Uterus (tissue), 4 donors: Measurements from ENCODE around the gene FAIM2. TPM values are rescaled to one million over a fixed set of nuclear protein-coding genes. Genes with fewer than 3 reads are reported as not detected.

Experiments used
- DNase-seq, 2 donors: peaks; one replicate each; pipeline ENCODE4 v3.0.0-alpha.2; 2019 to 2020
- H3K27ac ChIP-seq, 2 donors: fragments of 200-600 bp; sonication (generic); 1 replicate in 1 of 2; 2 replicates in 1 of 2; pipeline ENCODE4 v1.5.1; 2016 to 2018
- H3K27me3 ChIP-seq, 2 donors: fragments of 200-600 bp; sonication (generic); one replicate each; pipeline ENCODE4 v1.5.1; 2018 to 2019; ENCODE audit warnings: control low read depth in 1 of 2
- H3K36me3 ChIP-seq, 2 donors: fragments of 200-600 bp; sonication (generic); one replicate each; pipeline ENCODE4 v1.5.1; 2019; ENCODE audit warnings: control low read depth in 1 of 2
- H3K4me1 ChIP-seq, 2 donors: fragments of 200-600 bp; sonication (generic); one replicate each; pipeline ENCODE4 v1.5.1; 2018 to 2019; ENCODE audit warnings: control low read depth in 1 of 2
- H3K4me3 ChIP-seq, 2 donors: fragments of 200-600 bp; sonication (generic); 1 replicate in 1 of 2; 2 replicates in 1 of 2; pipeline ENCODE4 v1.5.1; 2018 to 2019; ENCODE audit warnings: mild to moderate bottlenecking in 1 of 2
- H3K9me3 ChIP-seq, 2 donors: fragments of 200-600 bp; sonication (generic); one replicate each; pipeline ENCODE4 v1.5.1; 2019; ENCODE audit warnings: control low read depth in 1 of 2
- POLR2A ChIP-seq, 2 donors: fragments of 450-650 bp; IDR thresholded peaks; one replicate each; pipeline ENCODE4 v1.6.1; 2016; ENCODE audit warnings: antibody characterized with exemption in 2 of 2, mild to moderate bottlenecking in 1 of 2, moderate library complexity in 1 of 2
- intact Hi-C: fragments of 100-400 bp; cut with DNase I; formaldehyde crosslinking; loops from one replicate; pipeline ENCODE4 v1.15.1; 2023; ENCODE audit warnings: low total_unique reads
- total RNA-seq, 4 donors: library from RNA; depleted of rRNA in 3 of 4; stranded (reverse); fragments of >200 nt in 3 of 4; gene quantifications; one replicate each; pipeline versions ENCODE4 v1.1.0 to v1.2.4, GENCODE V29; 2014 to 2023
- TF ChIP-seq, protein P1 (sequence below), 4 experiments: fragments of 200-600 bp in 2 of 4; fragments of 450-650 bp in 2 of 4; sonication (generic) in 2 of 4; IDR thresholded peaks; one replicate each; pipeline ENCODE4 v1.5.1; 2016 to 2019; ENCODE audit warnings: antibody characterized with exemption in 4 of 4, mild to moderate bottlenecking in 2 of 4, moderate library complexity in 1 of 4
- donor health status: DM: yes; HTN: yes; CAD: no.

FAIM2 gene
- total RNA-seq, 4 donors from 2014 or later: 1.0 to 11.9 (median 5.5) TPM

DNA sequence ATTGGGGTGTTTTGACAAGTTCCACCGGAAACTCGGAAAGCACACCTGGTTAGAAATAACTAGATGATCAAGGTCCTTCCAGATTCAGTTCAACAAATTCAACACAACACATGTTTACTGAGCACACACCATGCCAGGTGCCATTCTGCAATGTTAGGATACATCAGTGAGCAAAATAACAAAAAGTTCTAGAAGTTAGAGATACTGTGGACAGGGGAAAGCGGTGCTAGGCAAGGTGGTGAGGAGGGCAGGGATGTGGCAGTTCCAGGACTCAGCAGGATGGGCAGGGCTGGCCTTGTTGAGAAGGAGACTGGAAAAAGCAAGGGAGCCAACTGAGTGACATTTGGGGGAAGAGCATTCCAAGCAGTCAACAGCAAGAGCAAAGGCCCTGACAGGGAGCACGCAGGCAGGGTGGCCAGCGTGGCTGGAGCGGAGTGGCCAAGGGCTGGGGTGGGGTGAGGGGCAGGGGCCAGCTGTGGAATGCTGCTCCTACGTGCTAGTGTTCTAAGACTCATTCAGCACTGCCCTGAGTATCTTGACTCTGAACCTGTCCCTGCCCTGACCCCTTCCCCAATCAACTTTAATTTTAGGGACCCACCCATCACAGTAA is 19.4 kb upstream of the FAIM2 start:
- H3K27ac ChIP-seq: no peak overlapping the region
- TF ChIP-seq, protein P1, sequence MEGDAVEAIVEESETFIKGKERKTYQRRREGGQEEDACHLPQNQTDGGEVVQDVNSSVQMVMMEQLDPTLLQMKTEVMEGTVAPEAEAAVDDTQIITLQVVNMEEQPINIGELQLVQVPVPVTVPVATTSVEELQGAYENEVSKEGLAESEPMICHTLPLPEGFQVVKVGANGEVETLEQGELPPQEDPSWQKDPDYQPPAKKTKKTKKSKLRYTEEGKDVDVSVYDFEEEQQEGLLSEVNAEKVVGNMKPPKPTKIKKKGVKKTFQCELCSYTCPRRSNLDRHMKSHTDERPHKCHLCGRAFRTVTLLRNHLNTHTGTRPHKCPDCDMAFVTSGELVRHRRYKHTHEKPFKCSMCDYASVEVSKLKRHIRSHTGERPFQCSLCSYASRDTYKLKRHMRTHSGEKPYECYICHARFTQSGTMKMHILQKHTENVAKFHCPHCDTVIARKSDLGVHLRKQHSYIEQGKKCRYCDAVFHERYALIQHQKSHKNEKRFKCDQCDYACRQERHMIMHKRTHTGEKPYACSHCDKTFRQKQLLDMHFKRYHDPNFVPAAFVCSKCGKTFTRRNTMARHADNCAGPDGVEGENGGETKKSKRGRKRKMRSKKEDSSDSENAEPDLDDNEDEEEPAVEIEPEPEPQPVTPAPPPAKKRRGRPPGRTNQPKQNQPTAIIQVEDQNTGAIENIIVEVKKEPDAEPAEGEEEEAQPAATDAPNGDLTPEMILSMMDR (IDR thresholded peaks at IDR 0.05): no peak
- no peak for TF ChIP-seq POLR2A (IDR thresholded peaks at IDR 0.05)
- no peaks in the 10 kb centered on the region for H3K27me3 ChIP-seq
- no peaks in the 10 kb centered on the region for H3K9me3 ChIP-seq
- intact Hi-C loops: no loop called here
- no peak for DNase-seq
- H3K4me1 ChIP-seq: no peaks in the 10 kb centered on the region
- no peak overlapping the region for H3K4me3 ChIP-seq
- no peaks in the 10 kb centered on the region for H3K36me3 ChIP-seq

DNA sequence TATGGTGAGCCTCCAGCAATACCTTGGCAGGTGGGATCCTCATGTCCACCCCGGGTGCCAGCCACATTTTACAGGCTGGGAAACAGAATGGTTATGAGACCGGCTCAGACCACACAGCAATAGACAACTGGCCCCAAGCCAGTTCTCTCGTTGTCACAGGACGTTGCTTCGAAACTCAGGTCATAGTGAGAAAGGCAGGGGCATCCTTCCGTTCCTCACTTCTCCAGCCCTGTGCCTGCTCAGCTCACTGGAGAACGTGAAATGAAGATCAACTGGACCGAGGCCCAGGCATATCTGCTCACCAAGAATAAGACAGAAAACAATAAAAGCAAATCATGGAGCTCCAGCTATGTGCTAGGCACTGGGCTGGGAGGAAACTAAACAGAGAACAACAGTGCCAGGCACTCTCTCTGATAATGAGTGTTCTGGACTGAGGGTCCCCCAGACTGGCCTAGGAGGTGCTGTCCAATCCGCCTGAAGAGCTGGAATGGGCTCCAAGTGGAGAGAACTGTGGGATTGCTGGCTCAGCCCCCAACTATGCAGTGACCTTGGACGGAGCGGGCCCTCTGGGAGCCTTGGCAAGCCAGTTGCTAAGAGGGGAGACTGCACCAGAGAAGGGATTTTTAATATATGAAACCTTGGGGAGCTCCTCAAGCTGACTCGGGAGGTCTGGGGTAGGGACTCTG is 18.8 kb upstream of the FAIM2 start:
- H3K27me3 ChIP-seq: no peaks in the 10 kb centered on the region
- H3K27ac ChIP-seq: no peak overlapping the region
- no peaks in the 10 kb centered on the region for H3K4me1 ChIP-seq
- no peak for TF ChIP-seq POLR2A (IDR thresholded peaks at IDR 0.05)
- TF ChIP-seq, protein P1 (IDR thresholded peaks at IDR 0.05): no peak
- peak in 1 of 2 donors; percentile 46 for DNase-seq
- intact Hi-C loops: no loop called here
- H3K36me3 ChIP-seq: no peaks in the 10 kb centered on the region
- no peaks in the 10 kb centered on the region for H3K9me3 ChIP-seq
- no peak overlapping the region for H3K4me3 ChIP-seq

DNA sequence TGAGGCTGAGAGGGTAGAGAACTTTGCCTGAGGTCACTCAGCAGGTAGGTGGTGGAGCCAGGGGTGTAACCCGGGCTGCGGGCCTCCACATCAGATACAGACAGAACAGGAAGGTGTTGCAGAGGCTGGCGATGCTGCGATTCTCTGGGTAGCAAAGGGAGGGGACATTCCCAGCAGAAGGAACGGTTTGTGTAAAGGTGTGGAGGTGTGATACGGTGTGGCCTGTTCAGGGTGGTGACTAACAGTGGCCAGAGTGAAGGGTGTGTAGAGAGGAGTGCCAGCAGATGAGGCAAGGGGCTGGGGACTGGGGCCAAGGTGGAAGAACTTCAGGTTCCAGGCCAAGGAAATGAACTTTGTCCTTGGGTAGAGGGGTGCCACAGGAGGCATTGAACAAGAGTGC is 18.2 kb upstream of the FAIM2 start:
- TF ChIP-seq POLR2A (IDR thresholded peaks at IDR 0.05): no peak
- TF ChIP-seq, protein P1 (IDR thresholded peaks at IDR 0.05): no peak
- intact Hi-C loops: no loop called here
- no peak overlapping the region for H3K4me3 ChIP-seq
- H3K4me1 ChIP-seq: no peaks in the 10 kb centered on the region
- H3K9me3 ChIP-seq: no peaks in the 10 kb centered on the region
- H3K27me3 ChIP-seq: no peaks in the 10 kb centered on the region
- H3K36me3 ChIP-seq: no peaks in the 10 kb centered on the region
- DNase-seq: no peak
- no peak overlapping the region for H3K27ac ChIP-seq

DNA sequence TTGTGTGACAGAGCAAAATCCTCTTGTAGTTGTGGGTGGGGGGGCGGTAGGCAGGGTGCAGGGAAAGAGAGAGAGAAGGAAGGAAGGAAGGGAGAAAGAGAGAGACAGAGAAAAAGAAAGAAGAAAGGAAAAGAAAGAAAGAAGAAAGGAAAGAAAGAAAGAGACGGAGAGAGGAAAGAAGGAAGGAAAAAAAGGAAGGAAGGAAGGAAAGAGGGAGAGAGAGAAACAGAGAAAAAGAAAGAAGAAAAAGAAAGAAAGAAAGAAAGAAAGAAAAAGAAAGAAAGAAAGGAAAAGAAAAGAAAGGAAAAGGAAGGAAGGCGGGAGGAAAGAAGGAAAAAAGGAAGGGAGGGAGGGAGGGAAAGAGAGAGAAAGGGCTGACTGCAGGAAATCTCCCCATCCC is 17.6 kb upstream of the FAIM2 start:
- no peak overlapping the region for H3K4me3 ChIP-seq
- DNase-seq: no peak
- no peak overlapping the region for H3K27ac ChIP-seq
- no peak for TF ChIP-seq POLR2A (IDR thresholded peaks at IDR 0.05)
- TF ChIP-seq, protein P1 (IDR thresholded peaks at IDR 0.05): no peak
- H3K9me3 ChIP-seq: no peaks in the 10 kb centered on the region
- intact Hi-C loops: no loop called here
- no peaks in the 10 kb centered on the region for H3K27me3 ChIP-seq
- H3K36me3 ChIP-seq: no peaks in the 10 kb centered on the region
- H3K4me1 ChIP-seq: no peaks in the 10 kb centered on the region

DNA sequence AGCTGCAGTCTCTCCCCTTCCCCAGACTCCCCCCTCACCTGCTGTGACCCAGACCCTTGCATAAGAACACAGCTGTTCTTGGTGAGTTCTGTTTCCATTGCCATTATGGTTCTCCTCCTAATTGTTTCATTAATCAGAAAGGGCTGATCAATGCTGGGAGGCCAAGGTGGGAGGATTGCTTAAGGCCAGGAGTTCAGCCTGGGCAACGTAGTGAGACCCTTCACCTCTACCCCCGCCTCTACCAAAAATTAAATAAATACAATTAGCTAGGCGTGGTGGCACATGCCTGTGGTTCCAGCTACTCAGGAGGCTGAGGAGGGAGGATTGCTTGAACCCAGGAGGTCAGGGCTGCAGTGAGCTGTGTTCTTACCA is 17.2 kb upstream of the FAIM2 start:
- H3K4me3 ChIP-seq: no peak overlapping the region
- intact Hi-C loops: no loop called here
- no peaks in the 10 kb centered on the region for H3K36me3 ChIP-seq
- H3K9me3 ChIP-seq: no peaks in the 10 kb centered on the region
- no peak overlapping the region for H3K27ac ChIP-seq
- TF ChIP-seq POLR2A (IDR thresholded peaks at IDR 0.05): no peak
- TF ChIP-seq, protein P1 (IDR thresholded peaks at IDR 0.05): no peak
- H3K4me1 ChIP-seq: no peaks in the 10 kb centered on the region
- H3K27me3 ChIP-seq: no peaks in the 10 kb centered on the region
- no peak for DNase-seq
